Activated CD8-positive, alpha-beta memory T cell treated with anti-CD3 and anti-CD28 coated beads for 36 hours (primary cell): Measurements from ENCODE around the gene ILF3. TPM values are rescaled to one million over a fixed set of nuclear protein-coding genes. Genes with fewer than 3 reads are reported as not detected.

ENCODE experiments used
- CTCF ChIA-PET: fragments of 350-600 bp; sonication (Branson Sonifier 250); formaldehyde crosslinking; loops from one replicate; lab custom pipeline; 2021; ENCODE audit warnings: antibody characterized with exemption; lab: Charles Lee
- POLR2A ChIA-PET: fragments of 350-600 bp; sonication (Branson Sonifier 250); formaldehyde crosslinking; loops from one replicate; lab custom pipeline; 2021; ENCODE audit warnings: antibody characterized with exemption; lab: Charles Lee
- total RNA-seq, 2 experiments: library from RNA; stranded (reverse); gene quantifications; one replicate each; pipeline ENCODE4 v1.2.3, GENCODE V29; 2021

The ILF3 gene
- 100 to 1,000 TPM; 476 to 479 TPM for total RNA-seq

DNA sequence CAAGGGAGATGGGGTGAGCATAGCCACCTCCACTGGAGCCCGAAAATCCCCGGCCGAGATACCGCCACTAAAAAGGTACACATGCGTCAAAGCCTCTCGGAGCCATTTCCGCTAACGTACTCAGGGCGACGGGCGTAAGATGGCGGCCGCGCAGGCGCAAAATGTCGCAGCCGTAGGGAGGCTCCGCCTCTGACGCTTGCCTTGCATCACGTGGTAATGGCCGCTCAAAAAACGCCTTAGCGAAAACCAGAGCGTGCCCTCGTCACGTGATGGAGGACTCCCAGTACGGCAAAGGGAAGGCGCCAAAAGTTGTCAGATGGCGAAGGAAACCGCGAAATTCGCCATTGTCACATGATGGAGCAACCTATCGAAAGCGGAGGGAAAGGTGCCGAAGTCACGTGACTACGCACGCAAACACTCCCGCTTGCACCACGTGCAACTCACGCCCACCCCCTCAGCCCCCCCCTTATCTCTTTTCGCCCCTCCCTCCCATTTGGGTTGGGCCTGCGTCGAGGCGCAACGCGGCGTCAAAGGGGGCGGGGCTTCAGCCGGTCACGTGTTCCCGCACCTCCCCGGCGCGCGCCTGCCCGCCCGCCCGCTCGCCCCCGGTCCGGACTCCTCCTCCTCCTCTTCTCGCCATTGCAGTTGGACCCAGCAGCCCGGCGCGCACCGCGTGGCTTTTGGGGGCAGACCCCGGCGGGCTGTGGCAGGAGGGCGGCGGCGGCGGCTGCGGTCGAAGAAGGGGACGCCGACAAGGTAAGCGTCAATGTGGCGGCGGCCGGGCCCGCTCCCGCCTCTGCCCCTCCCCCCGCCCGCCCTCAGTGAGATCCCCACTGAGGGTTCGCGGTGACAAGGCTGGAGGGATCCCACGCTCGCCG is at the start of gene ILF3:
TSS of gene ILF3 (plus strand) at position 615 of the 878 bp plus-strand sequence. CDS start 16,260 bp downstream, outside the sequence.
- CTCF ChIA-PET: interaction anchor here (1.0 to 1.4 kb wide), 4 partner anchors 10 to 210 kb away, joined by 3 to 6 read pairs (median 4); no protein-coding TSS in a partner anchor
- POLR2A ChIA-PET: no interaction called here

GRCh38 chr19:10604460-10604980 is 49.6 kb upstream of the ILF3 start:
- POLR2A ChIA-PET: no interaction called here
- CTCF ChIA-PET: interaction anchor here (1.1 to 4.3 kb wide), 4 partner anchors 14 to 95 kb away, joined by 5 to 28 read pairs (median 16); no protein-coding TSS in a partner anchor

DNA sequence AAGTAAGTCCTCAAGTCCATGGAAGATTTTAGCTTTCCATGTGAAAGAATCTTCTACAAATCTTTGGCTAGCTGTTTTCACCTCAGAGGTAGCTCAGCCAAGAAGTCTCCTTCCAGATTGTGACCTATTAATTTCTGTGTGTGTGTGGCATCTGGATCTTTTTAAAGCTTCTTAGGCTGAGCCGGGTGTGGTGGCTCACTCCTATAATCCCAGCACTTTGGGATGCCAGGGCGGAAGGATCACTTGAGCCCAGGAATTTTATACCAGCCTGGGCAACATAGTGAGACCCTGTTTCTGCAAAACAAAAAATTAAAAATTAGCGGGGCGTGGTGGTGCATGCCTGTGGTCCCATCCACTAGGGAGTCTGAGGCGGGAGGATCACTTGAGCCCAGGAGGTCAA is 42.2 kb upstream of the ILF3 start:
- CTCF ChIA-PET: interaction anchor here (0.9 to 1.6 kb wide), 2 partner anchors 30 to 33 kb away, joined by 4 to 11 read pairs; no protein-coding TSS in a partner anchor
- POLR2A ChIA-PET: no interaction called here

- ChIA-PET POLR2A (no interaction called here), CTCF (interaction anchor here (0.9 to 1.6 kb wide), 2 partner anchors 31 to 32 kb away, joined by 4 to 11 read pairs; no protein-coding TSS in a partner anchor)
These were observed 41.5 kb upstream of the ILF3 start for GRCh38 chr19:10612499-10613119.

DNA sequence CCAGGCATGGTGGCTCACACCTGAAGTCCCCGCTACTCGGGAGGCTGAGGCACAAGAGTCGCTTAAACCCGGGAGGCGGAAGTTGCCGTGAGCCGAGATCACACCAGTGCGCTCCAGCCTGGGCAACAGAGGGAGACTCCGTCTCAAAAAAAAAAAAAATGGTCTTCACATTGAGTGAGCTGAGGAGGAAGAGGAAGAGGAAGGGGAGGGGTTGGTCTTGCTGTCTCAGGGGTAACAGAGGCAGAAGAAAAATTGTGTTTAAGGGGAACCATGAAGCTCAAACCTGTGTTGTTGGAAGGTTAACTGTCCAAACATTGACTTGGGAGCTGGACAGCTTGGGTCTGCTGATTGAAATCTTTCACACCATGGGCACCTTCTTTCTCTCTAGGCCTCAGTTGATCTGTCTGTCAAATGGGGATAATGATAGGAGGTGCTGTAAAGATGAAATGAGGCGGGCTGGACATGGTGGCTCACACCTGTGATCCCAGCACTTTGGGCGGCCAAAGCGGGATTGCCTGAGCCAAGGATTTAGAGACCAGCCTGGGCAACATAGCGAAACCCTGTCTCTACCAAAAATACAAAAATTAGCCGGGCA is 38.6 kb upstream of the ILF3 start:
- ChIA-PET CTCF (interaction anchor here (2.4 kb wide), 1 partner anchor 34 kb away, joined by 9 read pairs; no protein-coding TSS in a partner anchor), POLR2A (no interaction called here)

- CTCF ChIA-PET: interaction anchor here (0.8 to 2.4 kb wide), 4 partner anchors 14 to 46 kb away, joined by 3 to 9 read pairs (median 4); no protein-coding TSS in a partner anchor
These were observed 36.6 kb upstream of the ILF3 start for GRCh38 chr19:10617409-10618121.

DNA sequence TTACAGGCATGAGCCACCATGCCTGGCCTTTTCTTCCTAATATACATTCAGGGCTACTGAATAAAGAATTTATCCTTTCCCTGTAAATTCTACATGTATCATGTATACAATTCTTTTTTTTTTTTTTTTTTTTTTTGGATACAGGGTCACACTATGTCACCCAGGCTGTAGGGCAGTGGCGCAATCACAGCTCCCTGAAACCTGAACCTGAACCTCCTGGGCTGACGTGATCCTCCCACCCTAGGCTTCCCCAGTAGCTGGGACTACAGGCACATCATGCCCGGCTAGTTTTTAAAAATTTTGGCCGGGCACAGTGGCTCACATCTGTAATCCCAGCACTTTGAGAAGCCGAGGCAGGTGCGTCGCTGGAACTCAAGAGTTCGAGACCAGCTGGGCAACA is 35.3 kb upstream of the ILF3 start:
- ChIA-PET POLR2A (no interaction called here), CTCF (interaction anchor here (0.6 to 2.1 kb wide), 3 partner anchors 8 to 178 kb away, joined by 3 to 5 read pairs (median 4); no protein-coding TSS in a partner anchor)

More at GRCh38 chr19:10617409-10618121, 36.6 kb upstream of the ILF3 start:
- POLR2A ChIA-PET: no interaction called here

GRCh38 chr19:10620786-10621185 is 33.4 kb upstream of the ILF3 start:
- CTCF ChIA-PET: no interaction called here
- POLR2A ChIA-PET: no interaction called here

GRCh38 chr19:10621966-10622365 is 32.2 kb upstream of the ILF3 start:
- POLR2A ChIA-PET: no interaction called here
- CTCF ChIA-PET: interaction anchor here (1.2 kb wide), 1 partner anchor 78 kb away, joined by 3 read pairs; no protein-coding TSS in a partner anchor

GRCh38 chr19:10624585-10624984 is 29.6 kb upstream of the ILF3 start:
- CTCF ChIA-PET: interaction anchor here (0.6 to 1.2 kb wide), 2 partner anchors 19 to 48 kb away, joined by 3 to 4 read pairs; no protein-coding TSS in a partner anchor
- POLR2A ChIA-PET: no interaction called here

GRCh38 chr19:10625003-10625761 is 29.0 kb upstream of the ILF3 start, which contains the start of gene SLC44A2:
Gene SLC44A2, plus strand, starts transcription at chr19:10625553. Its CDS starts 81 bp downstream, at chr19:10625634.
- ChIA-PET POLR2A (interaction anchor here (0.5 kb wide), 1 partner anchor 77 kb away, joined by 7 read pairs; no protein-coding TSS in a partner anchor), CTCF (interaction anchor here (0.6 to 1.2 kb wide), 2 partner anchors 18 to 47 kb away, joined by 3 to 4 read pairs; no protein-coding TSS in a partner anchor)

DNA sequence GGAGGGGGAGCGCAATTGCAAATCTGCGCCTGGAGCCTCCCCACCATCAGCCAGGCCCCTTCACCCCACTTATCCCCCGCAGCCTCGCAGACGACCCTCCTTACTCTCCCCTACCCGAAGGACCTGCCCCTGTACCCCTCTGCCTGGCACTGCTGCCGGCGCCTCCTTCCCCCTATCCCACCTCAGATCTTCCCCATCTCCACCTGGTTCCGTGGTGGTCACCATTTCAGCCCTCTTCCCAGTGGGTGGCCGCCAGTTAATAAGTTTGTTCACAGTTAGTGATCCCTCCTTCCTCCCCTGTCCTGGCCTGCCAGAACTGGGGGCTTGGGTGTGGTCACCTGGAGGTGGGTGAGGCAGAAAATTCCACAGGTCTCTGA is 28.4 kb upstream of the ILF3 start:
- ChIA-PET POLR2A (interaction anchor here (0.5 kb wide), 1 partner anchor 77 kb away, joined by 7 read pairs; no protein-coding TSS in a partner anchor), CTCF (interaction anchor here (1.2 to 1.8 kb wide), 2 partner anchors 18 to 22 kb away, joined by 4 to 8 read pairs; no protein-coding TSS in a partner anchor)

- ChIA-PET POLR2A (no interaction called here), CTCF (no interaction called here)
These were observed 22.3 kb upstream of the ILF3 start for GRCh38 chr19:10631874-10632273.

DNA sequence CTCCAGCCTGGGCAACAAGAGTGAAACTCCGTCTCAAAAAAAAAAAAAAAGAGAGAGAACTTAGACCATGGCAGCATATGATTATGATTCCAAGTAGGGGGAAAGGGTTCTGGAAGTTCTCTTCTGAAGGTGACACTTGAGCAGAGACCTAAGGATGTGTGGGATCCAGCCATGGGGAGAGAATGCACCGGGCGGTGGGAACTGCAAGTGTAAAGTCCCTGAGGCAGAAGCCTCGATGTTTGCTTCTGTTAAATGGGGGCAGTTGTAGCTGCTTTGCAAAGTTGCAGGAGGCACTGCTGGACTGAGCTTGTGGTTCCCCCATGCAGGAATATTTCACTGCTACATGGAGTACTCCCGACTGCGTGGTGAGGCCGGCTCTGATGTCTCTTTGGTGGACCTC is 19.7 kb upstream of the ILF3 start:
- ChIA-PET CTCF (no interaction called here), POLR2A (interaction anchor here (0.7 kb wide), 1 partner anchor 12 kb away, joined by 7 read pairs; no protein-coding TSS in a partner anchor)

DNA sequence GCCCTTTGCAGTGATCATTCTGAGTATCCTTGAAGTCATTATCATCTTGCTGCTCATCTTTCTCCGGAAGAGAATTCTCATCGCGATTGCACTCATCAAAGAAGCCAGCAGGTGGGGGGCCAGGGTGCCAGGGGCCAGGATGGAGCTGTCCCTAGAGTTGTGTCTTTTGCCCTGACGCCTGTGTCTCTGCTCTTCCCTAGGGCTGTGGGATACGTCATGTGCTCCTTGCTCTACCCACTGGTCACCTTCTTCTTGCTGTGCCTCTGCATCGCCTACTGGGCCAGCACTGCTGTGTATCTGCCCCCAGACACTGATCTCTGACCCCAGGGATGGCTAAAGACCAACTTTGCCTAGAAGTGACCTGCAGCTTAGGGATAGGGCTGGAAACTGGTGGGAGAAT is 19.2 kb upstream of the ILF3 start:
- ChIA-PET CTCF (no interaction called here), POLR2A (no interaction called here)

DNA sequence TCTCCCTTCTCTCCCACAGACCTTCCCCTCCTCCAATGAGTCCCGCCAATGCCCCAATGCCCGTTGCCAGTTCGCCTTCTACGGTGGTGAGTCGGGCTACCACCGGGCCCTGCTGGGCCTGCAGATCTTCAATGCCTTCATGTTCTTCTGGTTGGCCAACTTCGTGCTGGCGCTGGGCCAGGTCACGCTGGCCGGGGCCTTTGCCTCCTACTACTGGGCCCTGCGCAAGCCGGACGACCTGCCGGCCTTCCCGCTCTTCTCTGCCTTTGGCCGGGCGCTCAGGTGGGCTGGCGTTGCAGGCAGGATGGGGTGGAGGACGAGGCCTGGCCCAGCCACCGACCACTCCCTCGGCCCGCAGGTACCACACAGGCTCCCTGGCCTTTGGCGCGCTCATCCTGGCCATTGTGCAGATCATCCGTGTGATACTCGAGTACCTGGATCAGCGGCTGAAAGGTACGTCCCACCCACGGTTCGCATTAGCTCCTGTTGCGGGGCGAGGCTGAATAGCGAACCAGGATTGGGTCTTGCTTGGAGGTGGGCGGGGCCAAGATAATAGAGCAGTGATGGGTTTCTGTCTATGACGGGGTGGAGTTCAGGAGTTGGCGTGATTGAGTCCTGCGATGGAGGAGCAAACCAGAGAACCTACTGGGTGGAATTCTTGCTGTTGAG is 17.7 kb upstream of the ILF3 start:
- ChIA-PET CTCF (interaction anchor here (0.7 to 1.2 kb wide), 2 partner anchors 56 to 145 kb away, joined by 3 to 4 read pairs; no protein-coding TSS in a partner anchor), POLR2A (no interaction called here)

- ChIA-PET POLR2A (no interaction called here), CTCF (interaction anchor here (0.6 to 1.2 kb wide), 4 partner anchors 35 to 223 kb away, joined by 3 to 4 read pairs (median 4); no protein-coding TSS in a partner anchor)
These were observed 16.3 kb upstream of the ILF3 start for GRCh38 chr19:10637894-10638293.
